ENCODE results near the gene GPR17. TPM values are rescaled to one million over a fixed set of nuclear protein-coding genes. Genes with fewer than 3 reads are reported as not detected.

GPR17 gene
- total and polyA plus RNA-seq, 2 donors (not counting 1 experiment from before 2014, with no cell fraction given) = 0.06 TPM; not detected in 1

- intact Hi-C loops (cut with micrococcal nuclease) = loop anchor here (2.0 to 5.0 kb wide), 2 partner anchors 18 to 64 kb away; partner anchors contain the start of gene SFT2D3
- TF ChIP-seq EZH2 (IDR thresholded peaks at IDR 0.05; ENCODE audit: borderline replicate concordance, insufficient read depth, low read depth, low read length, poor library complexity, severe bottlenecking) (no peak), CTCF (IDR thresholded peaks at IDR 0.05) (no peak)
- 56% methylated on average over 14 of the region's 23 CpGs for WGBS (ENCODE audit: insufficient coverage)
- CTCF ChIA-PET = interaction anchor here (1.4 to 19.3 kb wide), 3 partner anchors 11 to 57 kb away, joined by 3 to 553 read pairs (median 53); no protein-coding TSS in a partner anchor
- H3K9ac ChIP-seq (ENCODE audit: low read length) = peak overlapping the region; percentile 14
- H3K27me3 ChIP-seq (replicated peaks in 1 of 4; ENCODE audit: control extremely low read depth in 1 of 4, control insufficient read depth in 3 of 4, insufficient read depth in 4 of 4, low read length in 3 of 4) = no peaks in the 10 kb centered on the region
- H3K4me3 ChIP-seq (ENCODE audit: control extremely low read depth in 1 of 5, extremely low read depth in 1 of 5, insufficient read depth in 1 of 5, low read depth in 2 of 5, low read length in 4 of 5) = peak overlapping the region in 1 of 5 experiments; percentile 13
- H3K27ac ChIP-seq (ENCODE audit: low read length in 2 of 2) = peak overlapping the region; percentile 62 to 76
- Mint-ChIP-seq H3K9me3 (ENCODE audit: insufficient read depth) (no peaks in the 10 kb centered on the region), H3K4me1 (peaks cover 85% of the 10 kb centered on the region), H3K27ac (peak overlapping the region; percentile 95), H3K27me3 (no peaks in the 10 kb centered on the region), H3K4me3 (peak overlapping the region; percentile 68)
- peaks cover 87 to 96% of the 10 kb centered on the region in 2 donors for H3K4me1 ChIP-seq (ENCODE audit: control insufficient read depth in 2 of 2, insufficient read depth in 2 of 2, low read length in 2 of 2)
- no peaks in the 10 kb centered on the region for H3K9me3 ChIP-seq (ENCODE audit: control extremely low read depth in 1 of 3, control insufficient read depth in 2 of 3, insufficient read depth in 1 of 3, low read length in 2 of 3)
- no peaks in the 10 kb centered on the region for H3K79me2 ChIP-seq (ENCODE audit: control insufficient read depth, insufficient read depth, low read length)
- peak overlapping the region; percentile 29 for H2AFZ ChIP-seq (ENCODE audit: insufficient read depth, low read depth, low read length, poor library complexity, severe bottlenecking)
- H3K36me3 ChIP-seq (replicated peaks in 1 of 2; ENCODE audit: control extremely low read depth in 1 of 2, control insufficient read depth in 1 of 2, extremely low read depth in 1 of 2, insufficient read depth in 2 of 2, low read length in 1 of 2) = no peaks in the 10 kb centered on the region
- no peaks in the 10 kb centered on the region for H4K20me1 ChIP-seq (ENCODE audit: control insufficient read depth, insufficient read depth, low read length, poor library complexity, severe bottlenecking)
- DNase-seq (peak; percentile 46), ATAC-seq (ENCODE audit: low read depth) (peak; percentile 7)
- peak overlapping the region; percentile 73 for H3K4me2 ChIP-seq (replicated peaks; ENCODE audit: low read depth, low read length, poor library complexity, severe bottlenecking)
- POLR2A ChIA-PET = interaction anchor here (0.6 to 2.0 kb wide), 3 partner anchors 8 to 20 kb away, joined by 4 to 7 read pairs (median 4); no protein-coding TSS in a partner anchor
Observed at GRCh38 chr2:127638361-127639110, 7.4 kb upstream of the GPR17 start.

- H3K9ac ChIP-seq (ENCODE audit: low read length) = no peak overlapping the region
- WGBS (ENCODE audit: insufficient coverage) = 85% methylated on average over 11 of the region's 13 CpGs
- H3K4me1 ChIP-seq (ENCODE audit: control insufficient read depth in 2 of 2, insufficient read depth in 2 of 2, low read length in 2 of 2) = peaks cover 82 to 90% of the 10 kb centered on the region in 2 donors
- peak overlapping the region; percentile 80 for H2AFZ ChIP-seq (ENCODE audit: insufficient read depth, low read depth, low read length, poor library complexity, severe bottlenecking)
- H3K9me3 ChIP-seq (ENCODE audit: control extremely low read depth in 1 of 3, control insufficient read depth in 2 of 3, insufficient read depth in 1 of 3, low read length in 2 of 3) = no peaks in the 10 kb centered on the region
- no peaks in the 10 kb centered on the region for H3K79me2 ChIP-seq (ENCODE audit: control insufficient read depth, insufficient read depth, low read length)
- ChIA-PET POLR2A (interaction anchor here (0.6 to 2.0 kb wide), 3 partner anchors 8 to 21 kb away, joined by 4 to 7 read pairs (median 4); no protein-coding TSS in a partner anchor), CTCF (interaction anchor here (1.3 to 19.3 kb wide), 5 partner anchors 11 to 113 kb away, joined by 3 to 553 read pairs (median 6); partner anchors contain the start of gene IWS1)
- H3K4me1 Mint-ChIP-seq = peaks cover 81% of the 10 kb centered on the region
- H3K27ac ChIP-seq (ENCODE audit: low read length in 2 of 2) = peak overlapping the region; percentile 62 to 76
- H3K27ac Mint-ChIP-seq = peak overlapping the region; percentile 95
- no peaks in the 10 kb centered on the region for H3K36me3 ChIP-seq (replicated peaks in 1 of 2; ENCODE audit: control extremely low read depth in 1 of 2, control insufficient read depth in 1 of 2, extremely low read depth in 1 of 2, insufficient read depth in 2 of 2, low read length in 1 of 2)
- TF ChIP-seq CTCF (IDR thresholded peaks at IDR 0.05) = no peak
- no peak for TF ChIP-seq EZH2 (IDR thresholded peaks at IDR 0.05; ENCODE audit: borderline replicate concordance, insufficient read depth, low read depth, low read length, poor library complexity, severe bottlenecking)
- peak; percentile 43 for DNase-seq
- no peaks in the 10 kb centered on the region for H3K27me3 Mint-ChIP-seq
- no peak for ATAC-seq (ENCODE audit: low read depth)
- intact Hi-C loops (cut with micrococcal nuclease) = loop anchor here (2.0 to 5.0 kb wide), 2 partner anchors 18 to 63 kb away; partner anchors contain the start of gene SFT2D3
- no peaks in the 10 kb centered on the region for H3K9me3 Mint-ChIP-seq (ENCODE audit: insufficient read depth)
- peak overlapping the region; percentile 68 for H3K4me3 Mint-ChIP-seq
- peak overlapping the region; percentile 73 for H3K4me2 ChIP-seq (replicated peaks; ENCODE audit: low read depth, low read length, poor library complexity, severe bottlenecking)
- H3K4me3 ChIP-seq (ENCODE audit: control extremely low read depth in 1 of 5, extremely low read depth in 1 of 5, insufficient read depth in 1 of 5, low read depth in 2 of 5, low read length in 4 of 5) = no peak overlapping the region
- H3K27me3 ChIP-seq (replicated peaks in 1 of 4; ENCODE audit: control extremely low read depth in 1 of 4, control insufficient read depth in 3 of 4, insufficient read depth in 4 of 4, low read length in 3 of 4) = no peaks in the 10 kb centered on the region
- no peaks in the 10 kb centered on the region for H4K20me1 ChIP-seq (ENCODE audit: control insufficient read depth, insufficient read depth, low read length, poor library complexity, severe bottlenecking)
Observed at GRCh38 chr2:127639111-127639474, 6.9 kb upstream of the GPR17 start.

Measured in B cell (primary cell).